Smooth muscle cell (in vitro differentiated cells): Measurements from ENCODE around the gene STEAP1B. TPM values are rescaled to one million over a fixed set of nuclear protein-coding genes. Genes with fewer than 3 reads are reported as not detected.

Experiments
- DNase-seq: peaks from one replicate; lab custom pipeline; 2025; ENCODE audit not compliant: unreplicated experiment; lab: John Stamatoyannopoulos, UW
- H2AFZ ChIP-seq: fragments of 200-600 bp; sonication (generic); 2 replicates; pipeline ENCODE4 v1.6.0; 2016; ENCODE audit warnings: antibody characterized with exemption, low read depth, mild to moderate bottlenecking
- H3F3A ChIP-seq: fragments of 200-600 bp; sonication (generic); 2 replicates; pipeline ENCODE4 v1.6.0; 2017; ENCODE audit warnings: antibody characterized with exemption, low read depth
- H3K27ac ChIP-seq: fragments of 200-600 bp; sonication (generic); 2 replicates; pipeline ENCODE4 v1.5.1; 2016; ENCODE audit warnings: low read depth, mild to moderate bottlenecking
- H3K27me3 ChIP-seq: fragments of 200-600 bp; sonication (generic); 2 replicates; pipeline ENCODE4 v1.6.1; 2016; ENCODE audit warnings: low read depth, mild to moderate bottlenecking
- H3K36me3 ChIP-seq: fragments of 200-600 bp; sonication (generic); 2 replicates; pipeline ENCODE4 v1.5.1; 2016; ENCODE audit warnings: low read depth
- H3K4me1 ChIP-seq: fragments of 200-600 bp; sonication (generic); 2 replicates; pipeline ENCODE4 v1.5.1; 2016; ENCODE audit warnings: low read depth
- H3K4me2 ChIP-seq: fragments of 200-600 bp; sonication (generic); 2 replicates; pipeline ENCODE4 v1.6.0; 2016; ENCODE audit warnings: mild to moderate bottlenecking
- H3K4me3 ChIP-seq: fragments of 200-600 bp; sonication (generic); 2 replicates; pipeline ENCODE4 v1.5.1; 2016; ENCODE audit warnings: mild to moderate bottlenecking
- H3K79me2 ChIP-seq: fragments of 200-600 bp; sonication (generic); 2 replicates; pipeline ENCODE4 v1.6.0; 2016; ENCODE audit warnings: low read depth, mild to moderate bottlenecking
- H3K9ac ChIP-seq: fragments of 200-600 bp; sonication (generic); 2 replicates; pipeline ENCODE4 v1.6.0; 2016; ENCODE audit warnings: low read depth
- H3K9me3 ChIP-seq: fragments of 200-600 bp; sonication (generic); replicated peaks from 2 replicates; pipeline ENCODE4 v1.5.1; 2016; ENCODE audit warnings: low read depth
- H4K20me1 ChIP-seq: fragments of 200-600 bp; sonication (generic); 2 replicates; pipeline ENCODE4 v1.6.0; 2016; ENCODE audit warnings: low read depth
- CTCF ChIP-seq: fragments of 200-600 bp; sonication (generic); IDR thresholded peaks from 2 replicates; pipeline ENCODE4 v1.5.1; 2017; ENCODE audit warnings: borderline replicate concordance, mild to moderate bottlenecking, antibody characterized with exemption; ENCODE audit not compliant: insufficient read depth, poor library complexity, severe bottlenecking
- WGBS: methylation state at CpG from one replicate; pipeline ENCODE4 v1.1.7; 2016; ENCODE audit warnings: low lambda C conversion rate; 5-methylcytosine and 5-hydroxymethylcytosine counted together
- polyA plus RNA-seq: library from polyadenylated mRNA; unstranded; fragments of >200 nt; fragmentation: Nextera tagmentation; extraction: Ambion mirVana; gene quantifications from 2 replicates; pipeline ENCODE4 v1.2.1, GENCODE V29; 2016
- total RNA-seq: library from RNA; depleted of rRNA; stranded (reverse); fragments of >200 nt; gene quantifications from 2 replicates; pipeline ENCODE4 v1.2.3, GENCODE V29; 2014

Gene STEAP1B
- total and polyA plus RNA-seq, 2 experiments from 2014 or later, result 0.40 TPM; not detected in 1

- no peak for TF ChIP-seq CTCF
- no peaks in the 10 kb centered on the region for H3K36me3 ChIP-seq
- DNase-seq, result no peak
- H3F3A ChIP-seq, result no peaks in the 10 kb centered on the region
- H3K27me3 ChIP-seq, result no peaks in the 10 kb centered on the region
- H3K4me2 ChIP-seq, result no peak overlapping the region
- 27% methylated on average over 10 of the region's 10 CpGs for WGBS
- no peaks in the 10 kb centered on the region for H3K4me1 ChIP-seq
- H3K79me2 ChIP-seq, result no peaks in the 10 kb centered on the region
- H3K27ac ChIP-seq, result no peak overlapping the region
- H3K4me3 ChIP-seq, result no peak overlapping the region
- no peaks in the 10 kb centered on the region for H3K9me3 ChIP-seq
- H4K20me1 ChIP-seq, result no peaks in the 10 kb centered on the region
- H2AFZ ChIP-seq, result no peak overlapping the region
- H3K9ac ChIP-seq, result no peak overlapping the region
Observed at GRCh38 chr7:22477876-22478450, 22.0 kb downstream of the STEAP1B start.

GRCh38 chr7:22477262-22477661 lies 22.7 kb downstream of the STEAP1B start:
- H3K27me3 ChIP-seq, result no peaks in the 10 kb centered on the region
- no peak overlapping the region for H3K4me3 ChIP-seq
- 92% methylated on average over 4 of the region's 4 CpGs for WGBS
- H3K36me3 ChIP-seq, result no peaks in the 10 kb centered on the region
- H3K27ac ChIP-seq, result no peak overlapping the region
- H3K4me1 ChIP-seq, result no peaks in the 10 kb centered on the region
- H2AFZ ChIP-seq, result no peak overlapping the region
- H3F3A ChIP-seq, result no peaks in the 10 kb centered on the region
- no peaks in the 10 kb centered on the region for H3K79me2 ChIP-seq
- no peak for DNase-seq
- H3K4me2 ChIP-seq, result no peak overlapping the region
- no peaks in the 10 kb centered on the region for H4K20me1 ChIP-seq
- H3K9me3 ChIP-seq, result no peaks in the 10 kb centered on the region
- H3K9ac ChIP-seq, result no peak overlapping the region
- no peak for TF ChIP-seq CTCF

- H3K4me3 ChIP-seq, result no peak overlapping the region
- H3K27ac ChIP-seq, result no peak overlapping the region
- no peak overlapping the region for H3K9ac ChIP-seq
- WGBS, result 93% methylated on average over 6 of the region's 6 CpGs
- H3K36me3 ChIP-seq, result no peaks in the 10 kb centered on the region
- DNase-seq, result no peak
- no peaks in the 10 kb centered on the region for H3K4me1 ChIP-seq
- H4K20me1 ChIP-seq, result no peaks in the 10 kb centered on the region
- H3K9me3 ChIP-seq, result no peaks in the 10 kb centered on the region
- no peaks in the 10 kb centered on the region for H3K79me2 ChIP-seq
- no peaks in the 10 kb centered on the region for H3F3A ChIP-seq
- no peak overlapping the region for H2AFZ ChIP-seq
- no peak overlapping the region for H3K4me2 ChIP-seq
- H3K27me3 ChIP-seq, result no peaks in the 10 kb centered on the region
- no peak for TF ChIP-seq CTCF
Observed at GRCh38 chr7:22476824-22477223, 23.2 kb downstream of the STEAP1B start.

GRCh38 chr7:22474645-22475044 lies 25.3 kb downstream of the STEAP1B start:
- TF ChIP-seq CTCF, result no peak
- Histone ChIP-seq H3K36me3 (no peaks in the 10 kb centered on the region), H3K4me1 (no peaks in the 10 kb centered on the region), H3K4me3 (no peak overlapping the region), H3K79me2 (no peaks in the 10 kb centered on the region), H3K9ac (no peak overlapping the region), H2AFZ (no peak overlapping the region), H3K27ac (no peak overlapping the region), H4K20me1 (no peaks in the 10 kb centered on the region), H3F3A (no peaks in the 10 kb centered on the region), H3K27me3 (no peaks in the 10 kb centered on the region), H3K9me3 (no peaks in the 10 kb centered on the region), H3K4me2 (no peak overlapping the region)
- 98% methylated on average over 2 of the region's 2 CpGs for WGBS
- DNase-seq, result no peak
